Measurements from ENCODE around the gene GPR35.

DNA sequence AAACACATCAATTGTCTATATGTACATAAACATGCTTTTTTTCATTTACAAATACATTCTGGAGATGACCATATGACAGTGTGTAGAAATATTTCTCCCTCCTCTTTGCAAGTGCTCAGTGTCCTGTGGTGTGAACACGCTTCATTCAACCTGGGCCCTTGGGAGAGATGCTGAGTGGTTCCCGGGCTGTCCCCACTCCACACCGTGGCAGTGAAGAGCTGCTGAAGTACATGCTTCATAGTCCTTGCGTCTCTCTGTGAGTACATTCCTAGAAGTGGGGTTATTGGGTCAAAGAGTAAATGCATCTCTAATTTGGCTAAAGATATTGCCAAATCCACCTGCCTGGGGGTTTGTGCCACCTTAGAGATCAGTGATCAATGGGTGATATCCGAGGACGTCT is 6.5 kb upstream of the GPR35 start:
- TF ChIP-seq CTCF (optimal IDR thresholded peaks at IDR 0.05 in 1 of 3, IDR thresholded peaks at IDR 0.05 in 1 of 3, conservative IDR thresholded peaks at IDR 0.05 in 1 of 3; ENCODE audit: extremely low read depth in 1 of 3, insufficient read depth in 2 of 3, low read length in 3 of 3) (no peak), EZH2 (IDR thresholded peaks at IDR 0.05; ENCODE audit: low read length) (no peak)
